H54 (cell line): ENCODE data around the gene POLD4.

Experiments used
- DNase-seq: peaks from one replicate; pipeline ENCODE4 v3.0.0; 2011; ENCODE audit warnings: low spot score, mixed read lengths; ENCODE audit not compliant: insufficient read length
- FAIRE-seq: peaks from 3 replicates; lab custom pipeline; 2011; peaks lifted over from hg19 to GRCh38; lab: Jason Lieb, UNC
- POLR2A ChIP-seq: IDR thresholded peaks from 2 replicates; pipeline ENCODE4 v1.6.1; 2011; ENCODE audit warnings: low read depth, mild to moderate bottlenecking, low read length

POLD4 gene

DNA sequence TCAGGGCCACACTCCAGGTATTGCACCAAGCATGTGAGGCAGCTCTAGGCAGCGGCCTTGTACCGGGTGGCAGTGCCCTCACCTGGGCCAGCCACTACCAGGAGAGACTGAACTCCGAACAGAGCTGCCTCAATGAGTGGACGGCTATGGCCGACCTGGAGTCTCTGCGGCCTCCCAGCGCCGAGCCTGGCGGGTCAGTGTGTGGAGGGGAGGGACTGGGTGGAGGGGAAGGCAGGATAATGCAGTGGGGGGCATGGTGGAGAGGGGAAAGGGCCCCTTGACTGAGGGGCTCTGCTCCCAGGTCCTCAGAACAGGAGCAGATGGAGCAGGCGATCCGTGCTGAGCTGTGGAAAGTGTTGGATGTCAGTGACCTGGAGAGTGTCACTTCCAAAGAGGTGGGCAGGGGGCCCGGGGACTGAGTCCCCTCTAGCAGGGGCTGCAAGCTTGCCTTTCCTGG, 45.8 kb downstream of the POLD4 start:
- no peak for DNase-seq
- FAIRE-seq: no peak
- TF ChIP-seq POLR2A: no peak

DNA sequence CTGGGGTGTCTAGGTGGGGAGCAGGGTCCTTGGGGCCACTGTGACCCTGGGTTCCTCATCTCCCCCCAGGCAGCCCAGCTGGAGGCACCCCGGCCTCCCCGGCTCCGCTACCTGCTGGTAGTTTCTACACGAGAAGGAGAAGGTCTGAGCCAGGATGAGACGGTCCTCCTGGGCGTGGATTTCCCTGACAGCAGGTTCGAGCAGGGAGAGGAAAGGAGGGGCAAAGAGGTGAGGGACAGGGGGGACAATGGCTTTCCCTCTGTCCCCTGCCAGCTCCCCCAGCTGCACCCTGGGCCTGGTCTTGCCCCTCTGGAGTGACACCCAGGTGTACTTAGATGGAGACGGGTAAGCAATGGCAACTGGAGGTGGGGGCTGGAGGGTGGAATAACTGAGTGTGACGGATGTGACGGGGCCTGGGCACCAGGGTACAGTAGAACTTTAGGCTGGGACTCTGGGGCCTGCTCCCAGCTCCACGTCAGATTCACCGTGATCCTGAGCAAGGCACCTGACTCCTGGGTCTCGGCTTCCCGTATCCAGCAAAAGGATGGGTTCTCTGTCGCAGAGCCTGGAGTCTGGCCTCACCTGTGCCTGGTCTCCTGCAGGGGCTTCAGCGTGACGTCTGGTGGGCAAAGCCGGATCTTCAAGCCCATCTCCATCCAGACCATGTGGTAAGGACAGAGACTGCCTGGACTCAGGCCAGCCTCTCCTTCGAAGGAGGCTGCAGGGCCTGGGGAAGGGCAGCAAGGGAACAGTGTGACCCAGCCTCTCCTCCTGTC, 46.4 kb downstream of the POLD4 start:
- TF ChIP-seq POLR2A: no peak
- FAIRE-seq: no peak
- DNase-seq: no peak

DNA sequence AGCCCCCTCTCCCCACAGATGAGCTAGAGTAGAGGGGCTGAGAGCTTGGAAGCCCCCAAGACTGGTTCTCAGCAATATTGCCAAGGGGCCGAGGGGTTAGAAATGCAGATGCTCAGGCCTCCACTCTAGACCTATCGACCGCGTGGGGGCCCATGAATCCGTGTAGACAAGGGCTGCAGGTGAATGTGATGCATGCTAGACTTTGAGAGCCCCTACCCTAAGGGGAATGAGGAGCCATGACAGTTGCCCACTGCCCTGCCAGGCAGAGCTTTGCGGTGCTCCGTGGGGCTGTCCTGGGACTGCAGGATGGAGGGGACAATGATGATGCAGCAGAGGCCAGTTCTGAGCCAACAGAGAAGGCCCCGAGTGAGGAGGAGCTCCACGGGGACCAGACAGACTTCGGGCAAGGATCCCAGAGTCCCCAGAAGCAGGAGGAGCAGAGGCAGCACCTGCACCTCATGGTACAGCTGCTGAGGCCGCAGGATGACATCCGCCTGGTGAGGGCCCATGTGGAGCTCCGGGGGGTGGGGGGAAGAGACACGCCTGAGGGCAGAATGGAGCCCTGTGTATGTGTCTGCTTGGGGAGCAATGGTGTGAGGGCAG, 48.7 kb downstream of the POLD4 start:
- TF ChIP-seq POLR2A: no peak
- no peak for FAIRE-seq
- DNase-seq: no peak

DNA sequence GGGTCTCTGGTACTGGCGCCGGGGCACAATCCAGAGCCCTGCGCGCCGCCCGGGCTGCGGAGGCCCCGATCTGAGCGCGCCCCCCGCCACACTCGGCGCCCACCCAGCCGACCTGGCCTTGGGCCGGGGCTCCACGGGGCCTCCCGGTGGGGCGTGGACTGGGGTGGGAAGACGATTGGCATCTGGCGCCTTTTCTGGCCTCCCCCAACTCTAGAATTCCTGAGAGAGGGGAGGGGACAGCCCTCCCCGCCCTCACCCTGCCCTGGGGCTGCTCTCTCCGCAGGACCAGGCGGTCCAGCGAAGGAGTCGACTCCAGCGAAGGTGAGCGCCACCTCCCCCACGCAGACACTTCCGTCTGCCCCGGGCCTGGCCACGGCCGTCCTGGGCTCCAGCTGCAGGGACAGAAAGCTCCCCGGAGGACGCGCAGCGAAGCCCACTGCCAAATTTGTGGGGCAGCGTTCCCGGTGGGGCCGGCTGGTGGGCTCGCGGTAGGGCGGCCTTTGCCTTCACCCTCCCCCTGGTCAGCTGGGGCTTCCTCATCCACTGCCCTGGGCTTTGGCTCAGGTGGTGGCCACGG, 49.4 kb downstream of the POLD4 start:
- FAIRE-seq (no peak), DNase-seq (no peak)
- TF ChIP-seq POLR2A: no peak

DNA sequence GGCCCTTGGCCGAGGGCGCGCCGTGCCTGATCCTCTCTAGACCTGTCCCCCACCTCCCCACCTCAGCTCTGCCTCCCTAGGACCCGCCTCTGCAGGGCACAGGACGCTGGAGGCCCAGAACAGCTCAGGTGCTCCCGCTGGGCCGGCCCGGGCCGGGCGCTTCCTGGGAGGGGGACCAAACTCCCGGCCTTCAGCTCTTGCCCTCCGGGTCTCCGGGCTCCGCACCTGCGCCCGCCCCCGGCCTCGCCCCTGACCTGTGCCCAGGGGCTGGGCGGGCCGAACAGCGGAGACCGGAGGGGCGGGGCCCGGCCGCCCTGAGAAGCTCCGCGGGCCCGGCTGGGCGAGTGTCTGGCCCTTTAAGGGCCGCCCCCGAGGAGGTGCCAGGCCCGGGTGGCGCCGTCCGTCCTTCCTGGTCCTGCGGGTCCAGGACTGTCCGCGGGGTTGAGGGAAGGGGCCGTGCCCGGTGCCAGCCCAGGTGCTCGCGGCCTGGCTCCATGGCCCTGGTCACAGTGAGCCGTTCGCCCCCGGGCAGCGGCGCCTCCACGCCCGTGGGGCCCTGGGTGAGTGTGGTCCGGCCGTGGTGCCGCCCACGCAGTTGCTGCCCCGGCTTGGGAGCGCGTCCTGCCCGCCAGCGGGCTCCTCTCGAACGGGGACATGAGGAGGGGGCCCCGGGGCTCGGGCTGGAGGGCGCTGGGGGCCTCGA, 50.1 kb downstream of the POLD4 start, which contains the start of gene SSH3:
Gene SSH3 (plus strand): TSS at position 399 of the 703 bp plus-strand sequence. CDS start 96 bp downstream, at position 495.
- FAIRE-seq (no peak), DNase-seq (peak; percentile 76)
- TF ChIP-seq POLR2A: peak; percentile 71

DNA sequence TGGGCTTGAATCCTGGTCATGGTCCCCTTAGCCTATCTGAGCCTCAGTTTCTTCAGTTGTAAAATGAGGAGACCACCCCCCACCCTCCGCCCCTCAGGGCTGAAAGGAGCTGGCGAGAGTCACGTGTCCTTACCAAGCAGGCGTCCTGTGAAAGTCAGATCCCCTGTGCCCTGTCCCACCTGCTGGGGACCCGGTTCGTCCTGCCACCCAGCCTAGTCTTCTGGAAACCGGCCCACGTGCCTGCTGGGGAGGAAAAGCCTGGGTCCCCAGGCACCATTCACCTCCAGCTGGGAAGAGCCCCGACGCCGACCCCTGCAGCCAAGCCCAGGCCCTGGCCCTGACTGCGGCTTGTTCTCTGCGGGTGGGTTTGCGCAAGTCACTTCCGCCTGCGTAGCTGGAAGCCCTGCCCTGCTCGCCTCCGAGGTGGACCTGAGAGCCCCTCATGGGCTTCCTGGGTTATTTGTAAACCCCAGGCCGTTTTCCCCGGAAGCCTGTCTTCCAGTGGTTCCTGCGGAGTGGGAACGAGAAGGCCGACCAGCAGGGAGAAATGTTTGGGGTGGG, 50.7 kb downstream of the POLD4 start:
- TF ChIP-seq POLR2A: no peak
- no peak for DNase-seq
- no peak for FAIRE-seq

DNA sequence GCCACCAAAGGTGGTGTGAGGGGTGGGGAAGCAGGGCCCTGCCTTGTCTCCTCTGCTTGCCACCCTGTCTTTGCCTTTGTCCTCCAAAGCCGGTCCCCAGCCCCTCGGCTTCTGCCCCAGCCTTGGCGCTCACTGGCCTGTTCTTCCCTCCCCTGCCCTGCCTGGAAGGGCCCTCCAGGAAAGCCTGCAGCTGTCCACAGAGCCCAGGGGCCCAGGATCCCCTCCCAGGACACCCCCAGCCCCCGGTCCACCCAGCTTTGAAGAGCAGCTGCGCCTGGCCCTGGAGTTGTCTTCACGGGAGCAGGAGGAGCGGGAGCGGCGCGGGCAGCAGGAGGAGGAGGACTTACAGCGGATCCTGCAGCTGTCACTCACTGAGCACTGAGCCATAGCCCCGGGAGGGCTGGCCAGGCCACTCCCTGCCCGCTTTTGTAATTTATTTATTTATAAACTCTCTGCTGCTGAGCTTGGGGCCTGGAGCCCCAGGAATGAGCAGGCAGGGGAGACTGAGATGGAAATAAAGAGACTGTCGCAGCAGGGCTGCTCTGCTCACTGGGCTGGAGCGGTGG, 51.3 kb downstream of the POLD4 start:
- FAIRE-seq: no peak
- TF ChIP-seq POLR2A: no peak
- peak; percentile 50 for DNase-seq

DNA sequence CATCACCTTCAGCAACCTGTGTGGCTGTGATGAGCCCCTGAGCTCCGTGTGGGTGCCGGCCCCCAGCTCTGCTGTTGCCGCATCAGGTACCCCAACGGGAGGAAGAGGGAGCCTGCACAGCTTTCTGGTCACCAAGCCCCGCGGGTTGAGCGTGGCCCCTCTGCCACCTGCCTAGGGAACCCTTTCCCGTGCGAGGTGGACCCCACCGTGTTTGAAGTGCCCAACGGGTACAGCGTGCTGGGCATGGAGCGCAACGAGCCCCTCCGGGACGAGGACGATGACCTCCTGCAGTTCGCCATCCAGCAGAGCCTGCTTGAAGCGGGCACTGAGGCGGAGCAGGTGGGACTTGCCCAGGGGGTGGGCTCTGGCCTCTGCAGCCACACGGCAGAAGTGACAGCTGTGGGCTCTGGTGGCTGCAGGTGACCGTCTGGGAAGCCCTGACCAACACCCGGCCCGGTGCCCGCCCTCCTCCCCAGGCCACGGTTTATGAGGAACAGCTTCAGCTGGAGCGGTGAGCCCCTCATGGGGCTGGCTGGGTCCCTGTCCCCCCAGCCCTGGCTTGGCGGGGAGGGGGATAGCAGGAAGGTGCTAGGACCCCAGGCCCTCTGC, 51.9 kb downstream of the POLD4 start:
- no peak for DNase-seq
- TF ChIP-seq POLR2A: no peak
- no peak for FAIRE-seq
